Central memory CD8-positive, alpha-beta T cell (primary cell): ENCODE data around the gene USP22.

ENCODE experiments used
- ATAC-seq: fragments of 150-1000 bp; cut with Tn5 transposase; replicated peaks from 2 replicates; pipeline ENCODE4 v1.10.0; 2022; ENCODE audit warnings: mild to moderate bottlenecking, moderate FRiP score, moderate number of reproducible peaks; ENCODE audit not compliant: poor library complexity, severe bottlenecking; ENCODE audit errors: extremely low read depth
- DNase-seq, 2 donors: peaks; one replicate each; pipeline ENCODE4 v3.0.0; 2021; ENCODE audit warnings: low spot score in 2 of 2
- H3K27ac Mint-ChIP-seq: one replicate; pipeline ENCODE4 v1.8.0; 2022; ENCODE audit warnings: low read depth, mild to moderate bottlenecking, moderate library complexity, mixed read lengths
- H3K27me3 Mint-ChIP-seq: one replicate; pipeline ENCODE4 v1.8.0; 2022; ENCODE audit warnings: mixed read lengths
- H3K36me3 Mint-ChIP-seq: one replicate; pipeline ENCODE4 v1.8.0; 2022; ENCODE audit warnings: mild to moderate bottlenecking, moderate library complexity, mixed read lengths; ENCODE audit not compliant: insufficient read depth
- H3K4me1 Mint-ChIP-seq: one replicate; pipeline ENCODE4 v1.8.0; 2022; ENCODE audit warnings: mixed read lengths
- H3K4me3 Mint-ChIP-seq: one replicate; pipeline ENCODE4 v1.8.0; 2022; ENCODE audit warnings: mild to moderate bottlenecking, moderate library complexity, mixed read lengths
- H3K9me3 Mint-ChIP-seq: one replicate; pipeline ENCODE4 v1.8.0; 2022; ENCODE audit warnings: mixed read lengths

USP22 gene

DNA sequence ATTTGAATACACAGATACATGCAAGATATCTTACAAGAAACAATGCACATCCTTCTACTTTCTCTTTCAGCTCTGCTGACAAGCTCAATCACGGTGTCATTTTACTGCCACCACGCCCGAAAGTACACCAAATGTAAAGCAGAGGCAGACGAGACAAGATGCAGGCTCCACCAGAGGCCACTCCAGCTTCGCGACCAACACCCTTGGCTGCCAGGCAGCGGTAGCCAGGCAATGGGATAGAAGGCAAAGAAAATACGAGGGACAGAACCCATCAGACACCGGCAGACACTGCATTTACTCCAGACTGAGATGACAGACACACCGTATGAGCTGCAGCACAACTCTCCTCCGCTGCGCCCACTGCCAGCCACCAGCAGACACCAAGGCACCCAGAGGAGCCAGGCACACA lies 41.0 kb downstream of the USP22 start:
- ATAC-seq: no peak
- peaks cover 24% of the 10 kb centered on the region for H3K4me1 Mint-ChIP-seq
- DNase-seq: no peak

DNA sequence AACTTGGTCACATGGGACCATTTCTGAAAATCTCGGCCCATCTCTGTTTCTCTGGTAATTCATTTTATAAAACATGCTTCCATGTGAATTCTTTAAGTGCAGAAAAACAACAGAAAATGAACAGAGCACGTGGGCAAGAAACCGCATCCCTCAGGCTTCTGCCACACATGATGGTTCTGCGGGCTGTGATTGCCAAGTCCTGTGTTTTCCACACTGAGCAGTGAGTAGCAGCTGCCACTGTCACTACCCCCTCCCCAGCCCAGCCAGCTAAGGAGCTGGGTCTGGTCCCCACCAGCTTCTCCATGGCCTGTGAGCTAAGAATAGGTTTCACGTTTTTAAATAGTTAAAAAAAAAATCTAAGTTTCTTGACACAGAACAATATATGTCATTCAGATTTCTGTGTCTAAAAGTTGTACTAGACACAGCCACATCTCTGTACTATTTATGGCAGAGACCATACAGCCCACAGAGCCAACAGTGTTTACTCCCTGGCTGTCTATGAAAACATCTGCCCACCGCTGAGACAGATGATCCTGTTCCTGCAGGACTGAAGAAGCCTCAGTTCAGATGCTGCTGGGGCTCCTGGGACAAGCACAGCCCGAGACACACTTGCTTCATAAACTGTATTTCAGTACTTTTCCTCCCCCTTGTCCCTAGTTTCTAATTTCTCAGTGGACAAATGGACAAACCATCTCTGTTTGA lies 41.5 kb downstream of the USP22 start:
- peaks cover 41% of the 10 kb centered on the region for H3K36me3 Mint-ChIP-seq

More for the DNA sequence above, 41.0 kb downstream of the USP22 start:
- Mint-ChIP-seq H3K9me3 (no peaks in the 10 kb centered on the region), H3K36me3 (peaks cover 46% of the 10 kb centered on the region), H3K4me3 (no peak overlapping the region), H3K27ac (no peak overlapping the region), H3K27me3 (no peaks in the 10 kb centered on the region)

DNA sequence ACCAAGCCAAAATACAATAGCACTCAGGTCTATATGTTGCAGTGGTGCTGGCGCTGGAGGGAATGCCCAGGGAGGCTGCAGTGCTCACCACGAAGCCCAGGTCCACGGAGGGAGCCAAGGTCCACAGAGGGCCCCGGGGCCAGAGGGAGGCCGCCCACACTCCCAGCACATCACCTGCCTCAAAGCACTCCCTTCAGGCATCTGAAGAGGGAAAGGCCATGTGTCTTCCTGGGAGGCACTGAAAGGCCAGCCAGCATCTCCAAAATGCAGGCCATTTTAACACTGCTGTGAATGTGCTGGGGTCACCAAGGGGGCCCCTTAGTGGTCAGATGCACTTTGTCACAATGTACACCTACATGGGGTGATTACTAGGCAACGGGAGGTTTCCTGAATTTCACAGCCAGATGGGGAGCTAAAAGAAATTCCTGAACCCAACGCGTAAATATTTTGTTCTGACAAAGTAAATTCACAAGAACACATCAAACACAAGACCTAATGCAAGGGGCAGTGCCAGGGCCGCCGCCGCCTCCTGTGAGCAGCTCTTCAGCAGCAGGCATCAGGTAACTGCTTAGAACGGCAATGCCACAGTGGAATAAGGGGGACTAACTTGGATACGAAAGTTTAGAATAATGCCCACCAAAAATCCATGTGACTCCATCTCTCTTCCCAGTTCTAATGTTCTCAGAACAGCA lies 42.8 kb downstream of the USP22 start:
- H3K4me1 Mint-ChIP-seq: peaks cover 24% of the 10 kb centered on the region
- peaks cover 29% of the 10 kb centered on the region for H3K36me3 Mint-ChIP-seq
- DNase-seq (no peak), ATAC-seq (no peak)
- H3K27me3 Mint-ChIP-seq: no peaks in the 10 kb centered on the region
- H3K9me3 Mint-ChIP-seq: no peaks in the 10 kb centered on the region
- no peak overlapping the region for H3K27ac Mint-ChIP-seq
- H3K4me3 Mint-ChIP-seq: no peak overlapping the region

More for the DNA sequence above, 41.5 kb downstream of the USP22 start:
- ATAC-seq (no peak), DNase-seq (no peak)
- Mint-ChIP-seq H3K9me3 (no peaks in the 10 kb centered on the region), H3K4me1 (peaks cover 24% of the 10 kb centered on the region), H3K27ac (peak overlapping the region; percentile 41), H3K27me3 (no peaks in the 10 kb centered on the region), H3K4me3 (no peak overlapping the region)

DNA sequence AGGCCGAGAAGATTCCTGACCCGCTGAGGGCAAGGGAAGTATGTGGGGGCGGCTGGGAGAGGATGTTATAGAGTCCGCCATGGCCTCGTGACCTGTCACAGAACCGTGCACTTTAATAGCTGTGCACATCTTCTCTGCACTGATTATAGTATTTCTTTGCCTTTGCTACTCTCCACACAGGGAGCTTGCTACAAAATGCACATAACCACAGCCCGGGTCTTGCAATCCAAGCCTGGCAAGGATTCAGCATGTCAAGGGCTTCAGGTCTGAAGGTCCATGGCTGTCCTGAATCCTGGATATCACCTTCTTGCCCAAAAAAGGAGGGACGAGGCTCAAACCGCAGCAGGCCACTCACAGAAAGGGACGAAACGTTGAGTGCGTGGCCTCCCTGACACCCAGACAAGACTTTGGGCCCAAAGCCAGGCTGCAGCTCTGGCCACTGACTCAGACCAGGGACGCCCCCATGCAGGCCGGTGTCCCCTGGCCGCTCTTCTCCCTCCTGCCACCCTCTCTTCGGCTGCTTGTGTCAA lies 43.7 kb downstream of the USP22 start:
- H3K9me3 Mint-ChIP-seq: no peaks in the 10 kb centered on the region
- no peak for ATAC-seq
- peaks cover 24% of the 10 kb centered on the region for H3K4me1 Mint-ChIP-seq
- H3K36me3 Mint-ChIP-seq: peaks cover 26% of the 10 kb centered on the region
- H3K27me3 Mint-ChIP-seq: no peaks in the 10 kb centered on the region
- no peak overlapping the region for H3K27ac Mint-ChIP-seq
- H3K4me3 Mint-ChIP-seq: no peak overlapping the region
- DNase-seq: no peak

DNA sequence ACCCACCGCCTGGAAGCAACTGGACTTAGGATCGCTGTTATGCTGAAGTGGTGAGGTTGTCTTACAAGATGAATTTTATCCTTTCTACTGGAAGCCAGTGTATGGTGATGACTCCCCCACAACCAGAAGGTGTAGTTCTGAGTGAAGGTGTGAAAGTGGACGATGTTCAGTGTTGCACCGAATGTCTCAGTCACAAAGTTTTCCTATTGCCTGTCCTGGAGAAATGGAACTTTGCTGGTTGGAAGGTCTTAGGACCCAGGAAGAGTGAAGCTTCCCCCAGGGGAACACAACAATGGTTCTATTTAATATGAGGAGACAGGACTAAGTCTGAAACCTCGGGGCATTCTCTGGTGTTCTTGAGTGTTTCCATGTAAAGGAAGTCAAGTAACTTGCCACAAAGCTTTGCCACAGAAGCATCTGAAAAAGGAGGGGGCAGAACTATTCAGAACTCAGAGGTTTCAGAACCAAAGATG lies 44.2 kb downstream of the USP22 start:
- H3K27ac Mint-ChIP-seq: no peak overlapping the region
- H3K4me3 Mint-ChIP-seq: no peak overlapping the region
- peaks cover 23% of the 10 kb centered on the region for H3K36me3 Mint-ChIP-seq
- H3K4me1 Mint-ChIP-seq: peaks cover 24% of the 10 kb centered on the region
- no peaks in the 10 kb centered on the region for H3K9me3 Mint-ChIP-seq
- ATAC-seq (no peak), DNase-seq (no peak)
- no peaks in the 10 kb centered on the region for H3K27me3 Mint-ChIP-seq

DNA sequence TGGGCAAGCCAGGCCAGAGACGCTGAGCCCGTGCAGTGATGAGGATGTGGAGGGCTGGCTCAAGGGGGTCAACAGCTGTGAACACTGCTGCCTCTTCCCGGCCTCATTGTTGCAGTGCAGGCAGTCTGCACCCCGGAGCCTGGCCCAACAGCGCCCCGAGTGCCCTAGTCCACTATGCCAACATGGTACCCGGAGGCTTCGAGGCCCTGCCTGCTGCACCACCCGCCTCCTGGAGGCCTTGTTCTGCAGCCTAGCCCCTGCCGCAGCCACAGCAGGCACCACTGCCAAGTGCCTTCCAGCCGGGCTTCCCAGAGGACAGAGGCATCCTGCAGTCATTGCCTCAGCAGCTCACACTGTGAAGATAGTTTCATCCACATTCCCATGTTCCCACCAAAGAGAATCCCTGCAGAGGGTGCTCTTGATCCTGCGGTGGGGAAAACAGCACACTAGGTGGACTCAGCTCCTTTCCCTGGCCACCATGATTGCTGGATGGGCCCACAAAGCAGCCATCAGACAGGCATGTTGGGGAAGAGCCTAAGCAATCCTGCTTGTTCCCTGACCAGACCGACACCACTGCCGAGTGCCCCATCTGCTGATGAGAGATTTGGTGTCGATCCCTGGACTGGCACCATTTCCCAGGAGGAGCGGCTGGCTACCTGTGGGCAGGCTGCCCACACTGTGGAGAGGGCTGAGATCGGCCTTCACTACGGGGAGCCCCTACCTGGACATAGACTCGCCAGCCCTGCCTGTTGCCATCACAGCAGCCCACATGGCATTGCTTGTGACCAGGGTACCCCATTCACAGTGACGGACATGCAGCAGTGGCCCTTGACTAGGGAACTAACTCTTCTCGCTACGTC lies 44.9 kb downstream of the USP22 start:
- no peak overlapping the region for H3K4me3 Mint-ChIP-seq
- no peak for ATAC-seq
- no peaks in the 10 kb centered on the region for H3K27me3 Mint-ChIP-seq
- no peaks in the 10 kb centered on the region for H3K9me3 Mint-ChIP-seq
- H3K36me3 Mint-ChIP-seq: peaks cover 18% of the 10 kb centered on the region
- H3K27ac Mint-ChIP-seq: no peak overlapping the region
- peaks cover 24% of the 10 kb centered on the region for H3K4me1 Mint-ChIP-seq
- DNase-seq: no peak

DNA sequence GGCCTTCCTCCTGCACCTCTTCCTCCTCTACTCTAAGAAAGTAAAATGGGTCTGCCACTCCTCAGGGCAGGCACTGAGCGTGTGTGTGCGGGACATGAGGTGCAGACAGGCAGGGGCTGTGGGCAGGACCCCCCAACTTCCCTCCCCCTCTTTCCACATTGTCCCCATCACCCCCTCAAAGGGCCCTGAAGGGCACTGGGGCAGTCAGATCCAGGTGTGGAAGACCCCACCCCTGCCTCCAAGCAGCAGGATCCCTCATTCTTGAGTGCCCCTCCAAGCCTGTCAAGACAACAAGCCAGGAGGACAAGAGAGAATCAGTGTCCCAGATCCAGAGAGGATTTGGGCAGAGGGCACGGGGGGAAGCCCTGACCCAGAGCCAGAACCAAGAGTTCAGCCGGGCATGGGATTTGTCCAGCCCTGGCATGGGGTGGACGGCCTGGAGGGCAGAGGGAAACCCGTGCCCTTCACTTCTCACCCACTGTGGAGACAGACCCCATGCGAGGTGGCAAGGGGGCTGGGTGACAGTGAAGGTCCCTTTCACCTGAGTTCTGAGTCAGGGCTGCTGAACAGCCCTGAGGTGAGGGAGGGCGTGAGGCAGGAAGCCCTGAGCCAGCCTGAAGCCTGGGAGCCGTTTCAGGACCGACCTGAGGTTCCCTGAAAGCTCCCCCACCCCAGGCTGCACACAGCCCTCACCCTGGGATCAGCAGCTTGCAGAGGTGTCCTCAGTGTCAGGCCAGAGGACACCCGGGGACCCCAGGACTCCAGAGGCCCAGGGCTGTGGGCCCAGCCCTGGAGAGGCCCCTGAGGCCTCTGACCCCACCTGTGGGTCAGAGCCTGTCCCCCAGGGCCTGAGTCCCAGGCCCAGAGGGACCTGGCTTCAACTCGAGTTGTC lies 45.8 kb downstream of the USP22 start:
- ATAC-seq (no peak), DNase-seq (no peak)
- H3K36me3 Mint-ChIP-seq: peaks cover 18% of the 10 kb centered on the region
- no peak overlapping the region for H3K27ac Mint-ChIP-seq
- H3K27me3 Mint-ChIP-seq: no peaks in the 10 kb centered on the region
- H3K9me3 Mint-ChIP-seq: no peaks in the 10 kb centered on the region
- H3K4me1 Mint-ChIP-seq: peaks cover 22% of the 10 kb centered on the region
- no peak overlapping the region for H3K4me3 Mint-ChIP-seq

DNA sequence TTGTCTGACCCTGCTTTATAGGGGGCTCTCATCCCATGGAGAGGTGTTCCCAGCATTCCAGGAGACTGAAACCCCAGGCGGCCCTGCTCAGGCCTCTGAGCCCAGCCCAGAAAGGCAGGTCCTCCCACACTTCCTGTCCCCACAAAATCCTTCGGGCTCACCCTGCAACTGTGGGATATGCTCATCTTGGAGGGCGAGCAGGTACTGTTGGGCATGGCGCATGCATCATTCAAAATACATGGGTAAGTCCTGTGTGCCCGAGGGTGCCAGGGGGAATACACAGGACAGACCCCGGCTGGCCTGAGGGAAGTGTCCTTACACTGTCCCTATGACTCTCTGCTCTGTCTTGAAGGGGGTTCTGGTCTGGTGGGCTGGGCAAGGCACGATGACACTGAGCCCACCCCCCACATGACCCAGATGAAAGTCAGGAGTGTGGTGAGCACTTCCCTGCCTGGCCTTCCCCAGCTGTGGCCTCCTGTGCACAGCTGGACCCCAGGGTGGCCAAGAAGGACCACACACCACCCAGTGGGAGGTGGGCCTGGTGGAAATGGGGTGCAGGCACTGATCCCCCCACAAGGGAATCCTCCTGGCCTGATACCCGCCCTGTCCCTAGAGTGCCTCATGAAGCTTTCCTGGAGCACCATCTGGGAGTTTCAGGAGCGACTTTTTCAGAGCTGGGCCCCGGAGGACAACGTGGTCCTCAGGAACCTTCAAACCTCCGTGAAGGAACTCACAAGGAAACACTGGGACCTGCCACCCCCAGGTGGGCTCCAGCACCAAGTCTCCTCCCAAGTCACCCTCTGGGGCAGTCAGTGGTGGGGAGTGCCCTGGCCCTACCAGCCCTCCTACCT lies 46.7 kb downstream of the USP22 start:
- Mint-ChIP-seq H3K36me3 (peaks cover 15% of the 10 kb centered on the region), H3K4me3 (no peak overlapping the region), H3K27ac (no peak overlapping the region), H3K9me3 (no peaks in the 10 kb centered on the region), H3K4me1 (peaks cover 16% of the 10 kb centered on the region), H3K27me3 (no peaks in the 10 kb centered on the region)
- ATAC-seq (no peak), DNase-seq (no peak)

DNA sequence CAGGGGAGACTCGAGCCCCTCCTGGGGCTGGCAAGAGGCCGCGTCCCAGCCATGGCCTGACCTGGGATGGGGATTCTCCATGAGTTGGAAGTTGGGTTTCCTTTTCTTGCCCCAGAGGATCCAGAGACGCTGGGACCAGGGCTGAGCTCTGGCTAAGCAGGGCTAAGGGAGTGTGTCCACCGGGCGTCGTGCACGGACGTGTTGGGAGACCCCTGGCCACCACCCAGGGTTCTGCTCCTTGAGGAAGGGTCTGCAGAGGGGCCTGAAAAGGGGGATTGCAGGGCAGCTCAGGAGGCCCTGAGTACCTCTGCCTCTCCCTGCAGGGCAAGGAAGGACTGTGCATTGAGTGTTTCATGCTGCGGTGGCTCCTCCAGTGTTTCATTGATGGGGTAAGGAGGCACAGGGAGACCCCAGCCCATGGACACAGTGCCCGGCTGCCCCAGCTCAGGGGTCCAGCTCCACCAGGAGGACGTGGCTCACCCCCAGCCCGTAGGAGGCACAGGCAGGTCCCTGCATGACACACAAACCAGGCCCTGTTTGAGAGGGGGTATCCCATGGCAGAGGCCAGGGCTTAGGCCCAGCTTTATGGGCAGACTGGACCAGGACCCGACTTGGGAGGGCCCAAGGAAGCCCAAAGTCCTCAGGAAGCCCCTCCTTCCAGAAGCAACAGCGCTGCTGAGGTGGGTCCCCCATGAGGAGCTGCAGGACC lies 47.5 kb downstream of the USP22 start:
- no peak for ATAC-seq
- Mint-ChIP-seq H3K27me3 (no peaks in the 10 kb centered on the region), H3K4me1 (peaks cover 16% of the 10 kb centered on the region), H3K9me3 (no peaks in the 10 kb centered on the region), H3K27ac (no peak overlapping the region), H3K4me3 (no peak overlapping the region), H3K36me3 (peaks cover 9% of the 10 kb centered on the region)
- no peak for DNase-seq

DNA sequence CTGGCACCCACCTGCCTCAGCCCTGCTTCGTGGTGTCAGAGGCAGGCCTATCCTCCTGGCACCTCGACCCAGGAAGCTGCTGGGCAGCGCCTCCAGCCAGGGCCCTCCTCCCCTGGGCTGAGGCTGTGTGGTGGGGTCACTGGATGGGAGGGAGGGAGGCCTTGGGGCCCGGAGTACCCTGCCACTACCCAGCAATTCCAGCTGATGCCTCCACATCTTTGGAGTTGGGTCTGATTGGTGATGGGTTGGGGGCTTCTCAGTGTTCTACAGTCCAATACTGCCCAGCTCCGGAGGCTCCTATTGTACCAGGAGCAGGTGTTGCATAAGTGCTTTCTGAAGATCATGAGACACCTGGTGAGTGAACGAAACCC lies 48.0 kb downstream of the USP22 start:
- peaks cover 6% of the 10 kb centered on the region for H3K36me3 Mint-ChIP-seq
- no peaks in the 10 kb centered on the region for H3K9me3 Mint-ChIP-seq
- ATAC-seq (no peak), DNase-seq (no peak)
- H3K27ac Mint-ChIP-seq: no peak overlapping the region
- H3K4me1 Mint-ChIP-seq: peaks cover 13% of the 10 kb centered on the region
- no peaks in the 10 kb centered on the region for H3K27me3 Mint-ChIP-seq
- no peak overlapping the region for H3K4me3 Mint-ChIP-seq
